NCI-H510A treated with DMSO at 0.1 percent for 48 hours (cell line): ENCODE measurements around the gene GIT2.

Experiments used
- DNase-seq: peaks from one replicate; lab custom pipeline; 2025; lab: John Stamatoyannopoulos, UW

The GIT2 gene

GRCh38 chr12:109890620-109891170 is 105.5 kb downstream of the GIT2 start:
- DNase-seq, result no peak

DNA sequence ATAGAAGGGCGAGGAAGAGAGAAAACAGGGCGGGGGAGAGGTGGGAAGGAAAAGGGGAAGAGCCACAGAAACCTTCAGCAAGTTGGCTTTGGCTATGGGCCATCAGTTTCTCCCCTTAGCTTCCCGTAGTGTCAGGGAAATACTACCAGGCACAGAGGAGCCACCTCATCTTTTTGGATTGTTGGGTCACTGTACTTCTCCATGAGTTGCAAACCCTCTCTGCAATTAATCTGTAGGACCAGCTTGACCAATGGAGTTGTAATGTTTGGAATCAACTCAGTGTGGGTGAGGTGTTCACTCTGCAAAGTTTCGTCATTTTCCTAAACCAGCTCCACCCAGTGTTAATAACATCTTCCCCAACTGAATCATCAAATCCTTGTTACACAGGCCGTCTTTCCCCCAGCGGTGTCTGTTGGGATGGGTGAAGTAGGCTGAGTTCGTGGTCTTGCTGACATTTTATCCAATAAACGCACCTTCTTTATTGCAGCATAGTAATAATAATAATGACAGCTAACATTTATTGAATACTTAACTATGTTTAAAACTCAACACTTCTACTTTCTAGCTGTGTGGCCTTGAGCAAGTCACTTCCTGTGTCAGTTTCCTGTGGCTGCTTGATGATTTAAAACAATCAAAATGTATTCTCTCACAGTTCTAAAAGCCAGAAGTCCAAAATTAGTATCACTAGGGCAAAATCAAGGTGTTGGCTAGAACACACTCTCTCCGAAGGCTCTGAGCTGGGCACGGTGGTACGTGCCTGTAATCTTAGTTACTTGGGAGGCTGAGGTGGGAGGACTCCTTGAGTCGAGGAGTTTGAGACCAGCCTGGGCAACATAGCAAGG is 107.8 kb downstream of the GIT2 start:
- DNase-seq, result no peak

DNA sequence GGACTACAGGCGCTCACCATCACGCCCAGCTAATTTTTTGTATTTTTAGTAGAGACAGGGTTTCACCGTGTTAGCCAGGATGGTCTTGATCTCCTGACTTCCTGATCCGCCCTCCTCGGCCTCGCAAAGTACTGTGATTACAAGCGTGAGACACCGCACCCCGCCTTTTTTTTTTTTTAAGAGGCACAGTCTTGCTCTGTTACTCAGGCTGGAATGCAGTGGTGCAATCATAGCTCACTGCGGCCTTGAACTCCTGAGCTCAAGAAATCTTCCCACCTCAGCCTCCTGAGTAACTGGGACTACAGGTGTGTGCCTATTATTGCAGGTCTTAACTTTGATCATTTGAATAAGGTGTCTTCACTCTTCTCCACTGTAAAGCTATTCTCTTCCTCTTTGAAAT is 110.6 kb downstream of the GIT2 start:
- DNase-seq, result no peak

DNA sequence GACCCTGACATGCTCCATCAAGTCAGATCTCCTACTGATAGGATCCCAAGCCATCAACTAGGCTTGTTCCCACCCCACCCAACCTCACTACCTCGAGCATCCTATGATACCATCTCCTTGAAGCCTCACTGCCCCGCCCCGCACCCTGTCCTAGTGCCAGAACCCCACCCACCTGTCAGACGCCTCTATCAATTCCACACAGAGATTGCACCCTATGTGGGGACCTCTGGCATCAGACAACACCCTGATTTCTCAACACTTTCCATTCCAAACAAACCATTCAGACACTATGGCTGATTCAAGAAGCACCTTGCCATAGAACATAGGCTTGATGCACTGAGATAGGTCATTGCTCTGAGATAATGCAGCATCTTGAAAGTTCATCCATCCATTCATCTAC is 112.7 kb downstream of the GIT2 start:
- no peak for DNase-seq

- no peak for DNase-seq
These were observed 114.4 kb downstream of the GIT2 start for GRCh38 chr12:109881752-109882151.

DNA sequence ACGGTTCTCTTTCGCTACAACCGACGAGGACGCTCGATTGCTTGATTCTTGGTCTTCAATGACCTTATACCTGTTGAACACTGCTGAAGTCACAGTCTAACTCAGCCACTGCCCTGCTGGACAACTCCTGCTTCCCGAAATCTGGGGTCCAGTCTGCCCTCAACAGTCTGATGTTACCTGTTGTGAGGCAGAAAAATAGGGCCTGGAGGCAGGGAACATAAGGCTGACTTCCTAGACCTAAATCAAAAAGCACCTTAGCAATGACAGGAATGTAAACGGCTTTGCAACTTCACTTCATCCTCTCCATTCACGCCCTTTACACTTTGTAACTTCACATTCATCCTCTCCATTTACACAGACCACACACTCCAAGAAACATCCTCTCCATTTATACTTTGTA is 115.2 kb downstream of the GIT2 start:
- DNase-seq, result no peak

GRCh38 chr12:109880043-109880931 is 115.9 kb downstream of the GIT2 start, which contains the start of gene GLTP:
Gene GLTP (minus strand): TSS chr12:109880541. CDS start chr12:109880374, 167 bp downstream.
- DNase-seq, result peak; percentile 91
